ENCODE measurements around the gene SLCO2B1.

The SLCO2B1 gene

GRCh38 chr11:75248924-75249256 lies 98.0 kb downstream of the SLCO2B1 start:
- Mint-ChIP-seq H3K4me1 (peaks cover 21% of the 10 kb centered on the region), H3K9me3 (peaks cover 13% of the 10 kb centered on the region), H3K27ac (peak overlapping the region; percentile 69), H3K36me3 (ENCODE audit: low read depth) (no peaks in the 10 kb centered on the region), H3K4me3 (no peak overlapping the region), H3K27me3 (ENCODE audit: low read depth, poor library complexity) (peaks cover 35% of the 10 kb centered on the region)
- no peak for DNase-seq
- no peak for TF ChIP-seq CTCF (IDR thresholded peaks at IDR 0.05)

DNA sequence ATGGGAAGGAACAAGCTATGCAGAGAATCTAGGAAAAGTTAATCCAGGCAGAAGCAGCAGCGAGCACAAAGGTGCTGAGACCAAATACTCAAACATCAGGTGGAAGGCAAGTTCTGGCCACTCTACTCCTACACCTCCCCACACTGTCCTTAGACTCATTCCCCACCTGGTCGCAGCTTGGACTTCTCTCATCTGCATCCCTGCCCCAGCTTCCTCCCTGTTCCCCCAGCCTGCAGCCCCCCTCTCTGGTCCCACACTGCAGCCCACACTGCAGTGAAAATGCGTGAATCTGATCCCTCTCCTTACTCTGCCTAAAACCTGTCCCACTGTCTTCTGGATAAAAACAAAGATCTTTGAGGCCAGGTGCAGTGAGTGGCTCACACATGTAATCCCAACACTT lies 98.8 kb downstream of the SLCO2B1 start:
- Mint-ChIP-seq H3K4me1 (peaks cover 21% of the 10 kb centered on the region), H3K9me3 (peaks cover 19% of the 10 kb centered on the region), H3K4me3 (no peak overlapping the region), H3K36me3 (ENCODE audit: low read depth) (no peaks in the 10 kb centered on the region), H3K27ac (no peak overlapping the region), H3K27me3 (ENCODE audit: low read depth, poor library complexity) (peaks cover 27% of the 10 kb centered on the region)
- TF ChIP-seq CTCF (IDR thresholded peaks at IDR 0.05): no peak
- no peak for DNase-seq

DNA sequence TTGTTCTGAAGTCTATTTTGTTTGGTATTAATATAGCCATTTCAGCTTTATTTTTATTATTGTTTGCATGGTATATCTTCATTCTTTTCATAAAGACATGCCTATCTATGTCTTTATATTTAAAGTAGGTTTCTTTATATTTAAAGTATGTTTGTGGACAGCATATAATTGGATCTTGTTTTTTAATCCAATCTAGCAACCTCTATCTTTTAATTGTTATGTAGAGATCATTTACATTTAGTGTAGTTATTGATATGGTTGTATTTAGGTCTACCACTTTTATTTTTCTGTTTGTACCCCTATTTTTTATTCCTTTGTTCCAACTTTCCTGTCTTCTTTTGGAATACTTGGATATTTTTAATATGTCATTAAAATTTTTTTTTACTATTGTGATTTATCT lies 103.4 kb downstream of the SLCO2B1 start:
- Mint-ChIP-seq H3K9me3 (peaks cover 22% of the 10 kb centered on the region), H3K4me3 (no peak overlapping the region), H3K36me3 (ENCODE audit: low read depth) (no peaks in the 10 kb centered on the region), H3K4me1 (no peaks in the 10 kb centered on the region), H3K27ac (no peak overlapping the region), H3K27me3 (ENCODE audit: low read depth, poor library complexity) (peaks cover 15% of the 10 kb centered on the region)
- TF ChIP-seq CTCF (IDR thresholded peaks at IDR 0.05): no peak
- no peak for DNase-seq

Measured in nephron progenitor cell (in vitro differentiated cells).